Astrocyte of the spinal cord (primary cell): ENCODE data around the gene PEX11A.

Experiments used
- DNase-seq: peaks from one replicate; pipeline ENCODE4 v3.0.0; 2011; ENCODE audit warnings: low read depth, low spot score
- H3K4me3 ChIP-seq: 2 replicates; pipeline ENCODE4 v1.5.1; 2011; ENCODE audit warnings: low read depth, mild to moderate bottlenecking, low read length, moderate library complexity
- in situ Hi-C: cut with HindIII; loops from 2 replicates; pipeline ENCODE4 v1.10.0; 2017; ENCODE audit warnings: low sequenced_read_pairs
- TF ChIP-seq, protein P1 (sequence below): IDR thresholded peaks from 2 replicates; pipeline ENCODE4 v1.5.1; 2012; ENCODE audit warnings: low read depth, mild to moderate bottlenecking, low read length, inconsistent platforms

The PEX11A gene

DNA sequence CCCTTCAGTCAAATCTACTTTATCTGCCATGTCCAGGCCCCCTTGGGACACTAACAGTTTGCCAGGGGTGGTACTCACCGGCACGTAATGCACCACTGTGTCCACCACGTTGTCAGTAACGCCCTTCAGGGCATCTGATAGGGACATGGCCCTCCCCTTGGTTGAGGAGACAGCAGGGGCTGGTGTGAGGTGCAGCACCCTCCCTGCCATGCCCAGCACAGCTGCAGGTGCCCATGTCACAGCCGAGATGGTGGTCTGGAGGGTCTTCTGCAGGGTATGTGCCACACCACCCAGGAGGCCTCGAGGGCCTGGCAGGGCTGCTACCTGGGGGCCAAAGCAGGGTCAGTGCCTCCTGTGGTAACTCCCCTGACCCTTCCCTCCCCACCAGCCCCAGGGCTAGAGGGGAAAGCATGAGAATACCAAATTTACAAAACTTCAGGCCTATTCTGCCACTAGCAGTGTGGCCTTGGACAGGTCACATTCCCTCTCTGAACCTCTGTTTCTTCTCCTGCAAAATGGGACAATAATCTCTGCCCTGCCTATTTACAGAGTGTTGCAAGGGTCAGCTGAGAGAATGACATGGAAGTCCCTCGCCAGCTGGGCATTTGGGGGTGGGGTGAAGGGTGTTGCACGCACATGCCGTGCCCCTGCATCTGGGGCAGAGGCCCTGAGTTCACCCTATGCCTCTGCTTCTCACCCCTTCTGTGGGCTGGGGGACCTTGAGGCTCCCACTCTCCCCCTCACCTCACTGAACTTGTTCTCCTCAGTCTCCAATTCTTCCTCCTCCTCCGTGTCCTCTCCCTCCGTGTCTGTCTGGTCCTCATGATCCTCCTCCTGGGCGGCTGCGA, 23.5 kb downstream of the PEX11A start:
- in situ Hi-C loops: no loop called here
- no peak for DNase-seq
- no peak overlapping the region for H3K4me3 ChIP-seq
- TF ChIP-seq, protein P1, sequence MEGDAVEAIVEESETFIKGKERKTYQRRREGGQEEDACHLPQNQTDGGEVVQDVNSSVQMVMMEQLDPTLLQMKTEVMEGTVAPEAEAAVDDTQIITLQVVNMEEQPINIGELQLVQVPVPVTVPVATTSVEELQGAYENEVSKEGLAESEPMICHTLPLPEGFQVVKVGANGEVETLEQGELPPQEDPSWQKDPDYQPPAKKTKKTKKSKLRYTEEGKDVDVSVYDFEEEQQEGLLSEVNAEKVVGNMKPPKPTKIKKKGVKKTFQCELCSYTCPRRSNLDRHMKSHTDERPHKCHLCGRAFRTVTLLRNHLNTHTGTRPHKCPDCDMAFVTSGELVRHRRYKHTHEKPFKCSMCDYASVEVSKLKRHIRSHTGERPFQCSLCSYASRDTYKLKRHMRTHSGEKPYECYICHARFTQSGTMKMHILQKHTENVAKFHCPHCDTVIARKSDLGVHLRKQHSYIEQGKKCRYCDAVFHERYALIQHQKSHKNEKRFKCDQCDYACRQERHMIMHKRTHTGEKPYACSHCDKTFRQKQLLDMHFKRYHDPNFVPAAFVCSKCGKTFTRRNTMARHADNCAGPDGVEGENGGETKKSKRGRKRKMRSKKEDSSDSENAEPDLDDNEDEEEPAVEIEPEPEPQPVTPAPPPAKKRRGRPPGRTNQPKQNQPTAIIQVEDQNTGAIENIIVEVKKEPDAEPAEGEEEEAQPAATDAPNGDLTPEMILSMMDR: no peak

DNA sequence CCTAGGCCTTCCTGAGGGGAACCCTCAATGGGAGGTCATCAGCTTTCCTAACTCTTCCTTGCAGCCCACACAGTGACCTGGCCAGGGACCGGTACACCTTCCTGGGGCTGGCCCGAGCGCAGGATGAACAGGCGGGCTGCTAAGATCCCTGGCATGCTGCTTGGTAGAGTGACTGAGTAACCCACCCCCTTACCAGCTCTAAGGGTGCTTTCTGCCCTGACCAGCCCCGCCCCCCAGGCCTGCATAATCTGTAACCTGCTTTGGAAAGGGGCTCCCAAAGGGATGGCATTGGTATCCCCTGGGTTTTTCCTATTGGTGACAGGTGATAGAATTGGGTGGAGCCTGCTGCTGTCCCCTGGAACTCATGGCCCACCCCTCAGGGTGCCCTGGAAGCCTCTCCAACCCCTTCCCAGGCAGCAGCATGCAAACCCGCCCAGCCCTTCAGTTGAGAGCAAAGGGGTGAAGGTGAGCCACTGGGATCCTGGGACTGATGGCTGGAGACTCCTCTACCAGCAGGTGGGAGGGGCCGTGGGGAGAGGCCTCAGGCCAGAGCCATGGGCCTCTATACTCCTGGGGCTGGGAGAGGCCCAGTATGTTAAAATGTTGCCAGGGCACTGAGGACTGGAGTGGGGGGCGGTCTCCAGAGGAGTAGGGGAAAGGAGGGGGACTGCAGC, 24.2 kb downstream of the PEX11A start:
- H3K4me3 ChIP-seq: no peak overlapping the region
- no peak for DNase-seq
- in situ Hi-C loops: no loop called here
- TF ChIP-seq, protein P1: no peak

DNA sequence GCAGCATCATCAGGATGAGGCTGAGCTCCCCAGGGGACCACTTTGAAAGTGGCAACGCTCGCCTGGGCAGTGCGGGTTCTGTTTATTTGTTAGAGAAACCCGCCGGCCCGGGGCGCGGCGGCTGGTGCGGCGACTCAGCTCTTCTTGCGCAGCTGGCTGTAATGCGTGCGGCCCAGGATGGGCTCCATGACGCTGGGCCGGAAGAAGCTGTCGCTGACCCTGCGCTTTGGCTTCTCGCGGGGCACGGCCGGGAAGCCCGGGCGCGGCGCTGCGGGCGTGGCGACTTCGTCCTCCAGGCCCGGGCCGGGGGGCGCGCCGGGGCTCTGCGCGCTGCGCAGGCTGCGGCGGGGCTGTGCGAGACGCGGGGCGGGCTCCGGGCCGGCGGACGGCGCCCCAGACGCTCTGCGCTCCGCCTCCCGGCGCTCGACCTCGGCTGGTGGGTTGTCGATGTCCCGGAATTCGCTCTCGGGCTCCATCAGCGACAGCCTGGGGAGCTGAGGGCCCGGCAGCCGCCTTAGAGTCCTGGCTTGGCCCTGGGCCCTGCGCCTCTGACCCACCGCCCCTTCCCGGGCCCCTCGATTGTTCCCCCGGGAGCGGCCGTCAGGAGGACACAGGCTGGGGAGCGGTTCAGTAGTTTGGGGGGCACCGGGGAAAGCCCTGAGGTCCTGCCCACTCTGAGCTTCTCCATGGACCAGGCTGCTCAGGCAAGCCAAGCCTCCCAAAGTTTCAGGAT, 24.9 kb downstream of the PEX11A start:
- peak overlapping the region; percentile 23 for H3K4me3 ChIP-seq
- in situ Hi-C loops: no loop called here
- peak; percentile 49 for DNase-seq
- TF ChIP-seq, protein P1: no peak

DNA sequence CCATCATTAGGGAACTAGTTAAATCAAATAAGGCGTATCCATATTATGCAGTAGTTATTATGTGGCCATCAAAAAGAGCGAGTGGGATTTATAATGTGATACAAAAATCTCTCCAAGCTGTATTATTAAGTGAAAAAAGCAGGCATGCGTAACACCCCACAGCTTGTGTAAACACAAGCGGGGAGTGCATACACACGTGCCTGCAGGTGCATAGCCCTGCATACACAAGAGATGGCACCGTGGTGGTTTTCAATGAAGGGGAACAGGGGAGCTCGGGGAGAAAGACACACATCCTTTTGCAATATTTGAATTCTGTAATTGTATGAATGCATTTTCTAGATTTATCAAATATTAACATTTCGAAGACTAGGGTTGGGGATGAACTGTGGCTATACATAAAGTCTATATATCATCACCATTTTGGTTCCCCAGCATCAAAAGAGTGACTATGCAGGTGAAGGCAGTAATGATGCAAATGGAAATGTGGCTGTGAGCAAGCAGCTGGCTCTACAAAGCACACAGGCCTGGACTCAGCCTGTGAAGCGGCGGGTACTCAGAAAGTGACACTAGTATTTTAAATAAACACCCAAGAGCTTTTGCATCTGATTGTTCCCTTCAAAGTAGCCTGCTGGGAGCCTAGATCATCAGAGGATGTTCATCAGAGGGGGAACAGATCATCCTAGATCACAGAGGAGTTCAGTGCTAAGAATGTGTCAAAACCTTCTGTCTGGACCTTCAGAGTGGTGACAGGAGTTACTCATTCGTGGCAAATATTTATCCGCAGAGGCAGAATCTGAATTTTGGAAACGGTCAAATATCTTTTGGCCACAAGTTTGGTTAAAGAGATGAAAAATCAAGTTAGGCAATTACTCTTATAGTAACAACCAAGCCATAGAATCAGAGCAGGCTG, 25.9 kb downstream of the PEX11A start:
- no peak overlapping the region for H3K4me3 ChIP-seq
- TF ChIP-seq, protein P1: no peak
- peak; percentile 15 for DNase-seq
- in situ Hi-C loops: no loop called here

DNA sequence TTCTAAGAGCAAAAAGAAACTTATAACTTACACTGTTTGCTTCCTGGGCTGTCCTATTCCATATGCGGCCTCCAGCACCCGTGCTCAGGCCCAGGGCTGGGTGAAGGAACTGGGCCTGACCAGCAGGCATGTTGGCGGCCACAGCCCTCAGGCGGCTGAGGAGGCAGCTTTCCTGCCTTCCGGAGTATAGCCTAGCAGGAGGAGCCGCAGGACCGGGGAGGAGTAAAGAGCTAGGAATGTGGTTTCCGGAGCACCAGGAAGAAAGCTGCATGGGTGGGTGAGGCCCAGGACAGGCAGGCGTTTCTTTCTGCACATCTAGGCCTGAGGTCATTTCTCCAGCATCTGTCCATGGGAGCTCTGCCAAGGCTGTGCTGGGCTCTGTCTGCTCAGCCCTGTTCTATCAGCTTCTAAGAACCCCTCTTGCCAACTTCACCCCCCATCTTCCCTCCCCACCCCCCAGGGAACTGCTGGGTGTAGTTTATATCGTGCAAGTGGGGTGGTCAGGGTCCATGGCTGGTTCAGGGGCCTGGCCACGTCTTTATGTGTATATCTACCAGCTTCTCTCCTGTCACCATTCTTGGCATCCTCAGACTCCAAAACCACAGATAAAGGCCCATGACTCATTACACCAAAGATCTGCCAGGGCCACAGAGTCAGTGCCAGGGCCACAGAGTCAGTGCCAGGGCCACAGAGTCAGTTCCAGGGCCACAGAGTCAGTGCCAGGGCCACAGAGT, 27.5 kb downstream of the PEX11A start:
- peak; percentile 90 for DNase-seq
- TF ChIP-seq, protein P1: no peak
- H3K4me3 ChIP-seq: no peak overlapping the region
- in situ Hi-C loops: no loop called here
